Measurements from ENCODE around the gene ERCC4. TPM values are rescaled to one million over a fixed set of nuclear protein-coding genes. Genes with fewer than 3 reads are reported as not detected.

The ERCC4 gene
- total and polyA plus RNA-seq, 2 donors (not counting 1 experiment from before 2014, with no cell fraction given), result 5.9 to 10.6 TPM

DNA sequence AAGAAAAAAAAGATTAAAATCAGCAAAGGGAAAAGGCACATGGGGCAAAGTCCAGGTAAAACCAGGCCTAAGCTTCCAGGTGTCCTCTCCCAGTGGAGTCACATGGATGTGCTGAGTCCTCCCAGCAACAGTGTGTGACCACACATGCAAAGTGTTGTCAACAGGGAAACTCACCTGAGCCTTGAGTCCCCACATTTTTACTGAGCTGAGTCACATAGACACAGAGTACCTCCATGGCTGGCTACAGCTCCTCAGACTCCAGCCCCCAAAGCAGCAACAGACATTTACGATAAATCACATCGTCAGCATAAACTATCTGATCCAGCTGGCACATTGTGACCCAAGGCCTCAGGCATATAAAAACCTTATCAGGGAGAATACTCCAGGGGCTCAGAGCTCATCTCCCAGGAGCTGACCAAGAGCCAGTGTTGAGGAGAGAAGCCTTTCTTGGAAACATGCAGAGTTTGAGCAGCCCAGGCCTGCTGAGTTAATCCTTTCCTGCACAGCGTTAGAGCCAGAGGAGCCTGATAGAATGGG lies 20.5 kb downstream of the ERCC4 start:
- Histone ChIP-seq H3K4me2 (ENCODE audit: extremely low read depth, insufficient read depth, low read length) (no peak overlapping the region), H3K9me3 (ENCODE audit: control insufficient read depth, insufficient read depth, low read depth, low read length) (no peaks in the 10 kb centered on the region), H3K27me3 (ENCODE audit: control insufficient read depth, insufficient read depth, low read length) (no peaks in the 10 kb centered on the region), H3K27ac (ENCODE audit: insufficient read depth, low read length) (no peak overlapping the region), H3K36me3 (ENCODE audit: control insufficient read depth, insufficient read depth, low read length) (peaks cover 2% of the 10 kb centered on the region), H3K9ac (ENCODE audit: insufficient read depth, low read length) (no peak overlapping the region), H2AFZ (ENCODE audit: low read length) (no peak overlapping the region), H3K4me1 (ENCODE audit: control insufficient read depth, extremely low read depth, insufficient read depth, low read length) (peaks cover 5% of the 10 kb centered on the region), H3K4me3 (replicated peaks in 1 of 4; ENCODE audit: control extremely low read depth in 1 of 4, insufficient read depth in 1 of 4, low read depth in 3 of 4, low read length in 4 of 4) (no peak overlapping the region), H3K79me2 (ENCODE audit: control insufficient read depth, insufficient read depth, low read length) (no peaks in the 10 kb centered on the region), H4K20me1 (ENCODE audit: control insufficient read depth, extremely low read depth, insufficient read depth, low read length) (no peaks in the 10 kb centered on the region)
- TF ChIP-seq CTCF (conservative IDR thresholded peaks at IDR 0.05 in 1 of 2, IDR thresholded peaks at IDR 0.05 in 1 of 2; ENCODE audit: low read depth in 1 of 2, low read length in 2 of 2) (no peak), EZH2 (IDR thresholded peaks at IDR 0.05; ENCODE audit: low read length, missing control alignments) (no peak)
- DNase-seq (ENCODE audit: low read depth in 2 of 2), result no peak

DNA sequence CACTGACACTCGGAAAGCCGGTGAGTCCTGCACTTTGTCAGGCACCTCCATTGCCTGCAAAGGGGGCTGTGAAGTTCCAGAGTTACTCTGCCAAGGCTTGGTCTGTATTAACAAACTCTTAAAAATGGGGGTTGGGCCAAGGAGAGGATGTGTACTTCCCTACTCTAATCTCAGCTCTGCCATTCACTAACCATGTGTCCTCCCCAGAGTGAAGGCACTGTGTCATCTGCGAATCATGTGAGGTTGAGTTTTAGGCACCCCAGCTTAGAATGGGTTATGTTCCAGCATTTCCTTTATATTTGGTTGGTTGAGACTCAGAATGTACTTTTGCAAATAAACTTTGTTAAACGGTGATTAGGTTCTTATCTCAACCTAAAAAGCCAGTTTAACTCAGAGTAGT lies 24.9 kb downstream of the ERCC4 start:
- H3K36me3 ChIP-seq (ENCODE audit: control insufficient read depth, insufficient read depth, low read length), result peaks cover 5% of the 10 kb centered on the region
- H3K4me1 ChIP-seq (ENCODE audit: control insufficient read depth, extremely low read depth, insufficient read depth, low read length), result peaks cover 2% of the 10 kb centered on the region
- no peak for DNase-seq (ENCODE audit: low read depth in 2 of 2)

More for the DNA sequence above, 24.9 kb downstream of the ERCC4 start:
- Histone ChIP-seq H3K27ac (ENCODE audit: insufficient read depth, low read length) (no peak overlapping the region), H4K20me1 (ENCODE audit: control insufficient read depth, extremely low read depth, insufficient read depth, low read length) (no peaks in the 10 kb centered on the region), H3K4me3 (replicated peaks in 1 of 4; ENCODE audit: control extremely low read depth in 1 of 4, insufficient read depth in 1 of 4, low read depth in 3 of 4, low read length in 4 of 4) (no peak overlapping the region), H3K79me2 (ENCODE audit: control insufficient read depth, insufficient read depth, low read length) (no peaks in the 10 kb centered on the region), H3K4me2 (ENCODE audit: extremely low read depth, insufficient read depth, low read length) (no peak overlapping the region), H3K27me3 (ENCODE audit: control insufficient read depth, insufficient read depth, low read length) (no peaks in the 10 kb centered on the region), H3K9me3 (ENCODE audit: control insufficient read depth, insufficient read depth, low read depth, low read length) (no peaks in the 10 kb centered on the region), H3K9ac (ENCODE audit: insufficient read depth, low read length) (no peak overlapping the region), H2AFZ (ENCODE audit: low read length) (no peak overlapping the region)
- no peak for TF ChIP-seq EZH2 (IDR thresholded peaks at IDR 0.05; ENCODE audit: low read length, missing control alignments)
- TF ChIP-seq CTCF (conservative IDR thresholded peaks at IDR 0.05 in 1 of 2, IDR thresholded peaks at IDR 0.05 in 1 of 2; ENCODE audit: low read depth in 1 of 2, low read length in 2 of 2), result no peak
